ENCODE results near the gene GLI2. TPM values are rescaled to one million over a fixed set of nuclear protein-coding genes. Genes with fewer than 3 reads are reported as not detected.
A peak's percentile ranks its signal among the peaks of the same experiment; 100 is the strongest.

Gene GLI2
- total and polyA plus RNA-seq, 2 of the 8 experiments (the other 6 are each of a cell fraction or from before 2014, with no cell fraction given) = 18.4 to 46.9 TPM

DNA sequence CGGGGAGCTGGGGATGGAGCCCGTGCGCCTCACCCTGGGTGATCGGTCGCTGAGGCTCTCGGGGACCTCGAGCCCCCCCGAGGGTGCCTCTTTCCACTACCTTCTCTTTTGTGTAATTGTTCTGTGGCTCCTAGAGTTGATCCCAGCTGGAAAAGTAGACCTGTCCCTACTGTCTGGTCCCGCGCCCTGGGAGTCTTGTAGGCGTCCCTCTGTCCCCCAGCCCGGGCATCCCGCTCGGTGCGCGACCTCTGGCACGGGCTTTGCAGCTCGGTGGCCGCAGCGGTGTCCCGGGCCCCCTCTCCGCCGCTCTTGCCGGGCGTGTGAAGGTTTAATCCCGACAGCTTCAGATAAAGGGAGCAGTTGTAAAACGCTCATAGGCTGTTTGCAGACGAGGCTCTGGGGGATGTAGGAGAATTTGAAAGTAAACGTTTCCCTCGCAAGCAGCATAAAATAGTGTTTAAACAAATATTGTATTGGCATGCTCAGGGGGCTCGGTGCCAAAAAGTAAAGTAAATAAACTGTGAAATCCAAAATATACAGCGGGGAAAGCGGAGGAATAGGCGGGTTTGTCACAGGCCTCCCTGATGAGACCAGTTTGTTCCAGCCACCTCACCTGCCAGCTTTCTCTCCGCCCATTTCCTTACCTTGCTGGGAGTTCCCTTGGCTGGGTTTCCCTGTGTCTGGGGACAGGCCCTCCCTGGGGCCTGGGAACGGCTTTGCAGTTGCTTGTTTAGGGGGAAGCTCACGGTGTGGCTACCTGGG is 1.9 kb downstream of the GLI2 start (continued):
- TF ChIP-seq RNF2 (IDR thresholded peaks at IDR 0.05; ENCODE audit: borderline replicate concordance, low read depth, low read length, missing control alignments, poor library complexity, severe bottlenecking) (no peak), GABPA (IDR thresholded peaks at IDR 0.05; ENCODE audit: borderline replicate concordance, insufficient read depth, low read length) (0 out of 2 replicates have a peak, but pooled peaks have one; percentile 17), SUZ12 (IDR thresholded peaks at IDR 0.05; ENCODE audit: low read length) (peak; percentile 6; the same call in 1 of the 2 replicates), TAF1 (IDR thresholded peaks at IDR 0.05; ENCODE audit: low read depth, low read length) (0 out of 2 replicates have a peak, but pooled peaks have one; percentile 31), SAP30 (IDR thresholded peaks at IDR 0.05; ENCODE audit: insufficient read depth, insufficient replicate concordance, low read length) (no peak), RFX5 (IDR thresholded peaks at IDR 0.05; ENCODE audit: borderline replicate concordance, low read depth, low read length) (0 out of 2 replicates have a peak, but pooled peaks have one; percentile 6), SIN3A (conservative IDR thresholded peaks at IDR 0.05 in 1 of 2, IDR thresholded peaks at IDR 0.05 in 1 of 2; ENCODE audit: low read depth in 1 of 2, low read length in 2 of 2) (peak; percentile 39 to 49; a peak in 2 of 4 replicates), ASH2L (IDR thresholded peaks at IDR 0.05; ENCODE audit: low read length) (no peak), CHD1 (IDR thresholded peaks at IDR 0.05; ENCODE audit: low read depth, low read length) (no peak)
- TF ChIP-seq, protein P1, sequence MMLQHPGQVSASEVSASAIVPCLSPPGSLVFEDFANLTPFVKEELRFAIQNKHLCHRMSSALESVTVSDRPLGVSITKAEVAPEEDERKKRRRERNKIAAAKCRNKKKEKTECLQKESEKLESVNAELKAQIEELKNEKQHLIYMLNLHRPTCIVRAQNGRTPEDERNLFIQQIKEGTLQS (IDR thresholded peaks at IDR 0.05; ENCODE audit: insufficient read depth, low read depth, low read length) = no peak

Data from H1 (cell line).